Liver (tissue), 9 donors: ENCODE data around the gene IDE. TPM values are rescaled to one million over a fixed set of nuclear protein-coding genes. Genes with fewer than 3 reads are reported as not detected.

Experiments
- DNase-seq: peaks from one replicate; pipeline ENCODE4 v3.0.0-alpha.2; 2017; ENCODE audit warnings: low spot score
- H3K27ac ChIP-seq, 2 donors: one replicate each; pipeline ENCODE4 v1.7.0; 2013; ENCODE audit warnings: inconsistent platforms in 2 of 2, low read length in 2 of 2, control low read depth in 1 of 2, low read depth in 1 of 2, mild to moderate bottlenecking in 1 of 2
- H3K27me3 ChIP-seq, 4 donors: one replicate each; pipeline versions ENCODE4 v1.6.1 to v1.7.0; 2013; ENCODE audit warnings: low read length in 3 of 4, inconsistent platforms in 1 of 4, mild to moderate bottlenecking in 1 of 4, moderate library complexity in 1 of 4; ENCODE audit not compliant: control insufficient read depth in 4 of 4, insufficient read depth in 4 of 4
- H3K36me3 ChIP-seq, 4 donors: one replicate each; pipeline versions ENCODE4 v1.6.1 to v1.7.0; 2013; ENCODE audit warnings: low read length in 3 of 4, mild to moderate bottlenecking in 3 of 4, low read depth in 1 of 4, moderate library complexity in 1 of 4; ENCODE audit not compliant: control insufficient read depth in 4 of 4, insufficient read depth in 3 of 4
- H3K4me1 ChIP-seq, 4 donors: one replicate each; pipeline versions ENCODE4 v1.6.1 to v1.7.0; 2013; ENCODE audit warnings: low read length in 3 of 4, mild to moderate bottlenecking in 3 of 4, moderate library complexity in 1 of 4; ENCODE audit not compliant: control insufficient read depth in 4 of 4, insufficient read depth in 4 of 4
- H3K4me3 ChIP-seq, 3 donors: one replicate each; pipeline versions ENCODE4 v1.6.1 to v1.7.0; 2013; ENCODE audit warnings: low read length in 3 of 3, control low read depth in 1 of 3, low read depth in 1 of 3, mild to moderate bottlenecking in 1 of 3
- H3K9ac ChIP-seq, 2 donors: one replicate each; pipeline ENCODE4 v1.7.0; 2013; ENCODE audit warnings: low read length in 2 of 2, mild to moderate bottlenecking in 2 of 2, moderate library complexity in 2 of 2, control low read depth in 1 of 2, low read depth in 1 of 2
- H3K9me3 ChIP-seq, 4 donors: one replicate each; pipeline versions ENCODE4 v1.6.1 to v1.7.0; 2013; ENCODE audit warnings: low read length in 3 of 4; ENCODE audit not compliant: control insufficient read depth in 4 of 4
- ATF3 ChIP-seq: IDR thresholded peaks from 2 replicates; pipeline ENCODE4 v1.6.1; 2016; ENCODE audit warnings: antibody characterized with exemption
- CTCF ChIP-seq: fragments of 150-350 bp; IDR thresholded peaks from 2 replicates; pipeline ENCODE4 v1.5.1; 2017; ENCODE audit warnings: improper control_type of control experiment, low read depth, low read length; ENCODE audit not compliant: missing input control
- EGR1 ChIP-seq, 2 donors: IDR thresholded peaks; 2 replicates each; pipeline ENCODE4 v1.6.1; 2016 to 2018; ENCODE audit warnings: antibody characterized with exemption in 2 of 2, low read depth in 2 of 2
- FOXA1 ChIP-seq: IDR thresholded peaks from 2 replicates; pipeline ENCODE4 v1.6.1; 2016; ENCODE audit warnings: antibody characterized with exemption
- FOXA2 ChIP-seq: IDR thresholded peaks from 2 replicates; pipeline ENCODE4 v1.6.1; 2016; ENCODE audit warnings: antibody characterized with exemption
- GABPA ChIP-seq, 2 donors: IDR thresholded peaks in 1 of 2; conservative IDR thresholded peaks in 1 of 2; 2 replicates each; pipeline ENCODE4 v1.6.1; 2016; ENCODE audit warnings: antibody characterized with exemption in 2 of 2, mild to moderate bottlenecking in 1 of 2, moderate library complexity in 1 of 2
- HNF4A ChIP-seq, 2 donors: conservative IDR thresholded peaks; 2 replicates each; pipeline ENCODE4 v1.6.1; 2016; ENCODE audit warnings: antibody characterized with exemption in 2 of 2, mild to moderate bottlenecking in 2 of 2
- HNF4G ChIP-seq: IDR thresholded peaks from 2 replicates; pipeline ENCODE4 v1.6.1; 2016; ENCODE audit warnings: antibody characterized with exemption
- JUND ChIP-seq, 2 donors: IDR thresholded peaks; 2 replicates each; pipeline ENCODE4 v1.6.1; 2016; ENCODE audit warnings: antibody characterized with exemption in 2 of 2
- MAX ChIP-seq: IDR thresholded peaks from 2 replicates; pipeline ENCODE4 v1.6.1; 2016; ENCODE audit warnings: antibody characterized with exemption
- NR2F2 ChIP-seq: IDR thresholded peaks from 2 replicates; pipeline ENCODE4 v1.6.1; 2016; ENCODE audit warnings: antibody characterized with exemption
- RAD21 ChIP-seq, 2 donors: IDR thresholded peaks; 2 replicates each; pipeline ENCODE4 v1.6.1; 2016; ENCODE audit warnings: antibody characterized with exemption in 2 of 2, mild to moderate bottlenecking in 2 of 2
- REST ChIP-seq: IDR thresholded peaks from 2 replicates; pipeline ENCODE4 v1.6.1; 2016; ENCODE audit warnings: antibody characterized with exemption, mild to moderate bottlenecking
- RXRA ChIP-seq, 2 donors: IDR thresholded peaks; 2 replicates each; pipeline ENCODE4 v1.6.1; 2017 to 2018; ENCODE audit warnings: antibody characterized with exemption in 2 of 2, mild to moderate bottlenecking in 1 of 2
- SP1 ChIP-seq: IDR thresholded peaks from 2 replicates; pipeline ENCODE4 v1.6.1; 2018; ENCODE audit warnings: antibody characterized with exemption, mild to moderate bottlenecking
- TAF1 ChIP-seq: conservative IDR thresholded peaks from 2 replicates; pipeline ENCODE4 v1.6.1; 2016; ENCODE audit warnings: antibody characterized with exemption, mild to moderate bottlenecking
- YY1 ChIP-seq: IDR thresholded peaks from 2 replicates; pipeline ENCODE4 v1.6.1; 2016; ENCODE audit warnings: antibody characterized with exemption, mild to moderate bottlenecking
- ZBTB33 ChIP-seq: IDR thresholded peaks from 2 replicates; pipeline ENCODE4 v1.6.1; 2016; ENCODE audit warnings: antibody characterized with exemption
- WGBS: extraction: QIAGEN DNeasy Blood & Tissue Kit; methylation state at CpG from one replicate; pipeline ENCODE4 v1.1.7; 2013; 5-methylcytosine and 5-hydroxymethylcytosine counted together
- polyA plus RNA-seq, 2 donors: library from polyadenylated mRNA; stranded (reverse) in 1 of 2; unstranded in 1 of 2; fragments of 200-250 nt in 1 of 2; fragments of >200 nt in 1 of 2; fragmentation: Nextera tagmentation in 1 of 2; extraction: Ambion mirVana in 1 of 2; gene quantifications; one replicate each; pipeline versions ENCODE4 v1.2.1 to v1.2.3, GENCODE V29; 2013 to 2015
- total RNA-seq, 2 donors: library from RNA; depleted of rRNA; stranded (reverse); fragments of >200 nt; gene quantifications; one replicate each; pipeline ENCODE4 v1.2.3, GENCODE V29; 2014
- donor health status: healthy.
- donor health status: healthy.
- donor health status: healthy.
- donor health status: healthy.
- donor health status: healthy.

IDE gene
- total and polyA plus RNA-seq, 4 donors: 9.4 to 31.3 (median 15.3) TPM

GRCh38 chr10:92470026-92470425 lies 103.9 kb downstream of the IDE start:
- Histone ChIP-seq H3K4me1 (no peaks in the 10 kb centered on the region), H3K9ac (no peak overlapping the region), H3K4me3 (no peak overlapping the region), H3K9me3 (no peaks in the 10 kb centered on the region), H3K36me3 (peaks cover 6 to 42% (median 39%) of the 10 kb centered on the region in 4 donors), H3K27me3 (no peaks in the 10 kb centered on the region), H3K27ac (no peak overlapping the region)
- 95% methylated on average over 3 of the region's 3 CpGs for WGBS
- no peak for DNase-seq
- TF ChIP-seq JUND (IDR thresholded peaks at IDR 0.05): no peak
- TF ChIP-seq ATF3: no peak
- no peak for TF ChIP-seq MAX
- TF ChIP-seq TAF1: no peak
- TF ChIP-seq REST: no peak
- TF ChIP-seq FOXA1: no peak
- TF ChIP-seq CTCF: no peak
- no peak for TF ChIP-seq NR2F2
- no peak for TF ChIP-seq SP1
- no peak for TF ChIP-seq RAD21 (IDR thresholded peaks at IDR 0.05)
- no peak for TF ChIP-seq RXRA (IDR thresholded peaks at IDR 0.05)
- TF ChIP-seq YY1: no peak
- TF ChIP-seq HNF4A (conservative IDR thresholded peaks at IDR 0.05): no peak
- TF ChIP-seq EGR1 (IDR thresholded peaks at IDR 0.05; ENCODE audit: low read depth in 2 of 2): no peak
- TF ChIP-seq GABPA (IDR thresholded peaks at IDR 0.05 in 1 of 2, conservative IDR thresholded peaks at IDR 0.05 in 1 of 2): no peak
- no peak for TF ChIP-seq ZBTB33
- TF ChIP-seq HNF4G: no peak
- no peak for TF ChIP-seq FOXA2
